ENCODE data around the gene TFB1M. TPM values are rescaled to one million over a fixed set of nuclear protein-coding genes. Genes with fewer than 3 reads are reported as not detected.

The TFB1M gene
- total RNA-seq, 1 donor from 2014 or later, result 31.2 TPM

GRCh38 chr6:155216312-155217046 lies 97.8 kb downstream of the TFB1M start:
- Mint-ChIP-seq H3K4me3 (no peak overlapping the region), H3K4me1 (ENCODE audit: low read depth) (peaks cover 8% of the 10 kb centered on the region), H3K27ac (no peak overlapping the region)

GRCh38 chr6:155215906-155216305 lies 98.4 kb downstream of the TFB1M start:
- Mint-ChIP-seq H3K9me3 (no peaks in the 10 kb centered on the region), H3K27ac (peak overlapping the region; percentile 34), H3K36me3 (ENCODE audit: low read depth) (peaks cover 26% of the 10 kb centered on the region), H3K27me3 (ENCODE audit: insufficient read depth) (no peaks in the 10 kb centered on the region), H3K4me3 (no peak overlapping the region), H3K4me1 (ENCODE audit: low read depth) (peaks cover 8% of the 10 kb centered on the region)
- DNase-seq (ENCODE audit: low spot score), result no peak
- intact Hi-C loops (cut with micrococcal nuclease), result no loop called here

More at GRCh38 chr6:155216312-155217046, 97.8 kb downstream of the TFB1M start:
- no peak for DNase-seq (ENCODE audit: low spot score)
- H3K27me3 Mint-ChIP-seq (ENCODE audit: insufficient read depth), result no peaks in the 10 kb centered on the region
- no peaks in the 10 kb centered on the region for H3K9me3 Mint-ChIP-seq
- intact Hi-C loops (cut with micrococcal nuclease), result no loop called here
- peaks cover 23% of the 10 kb centered on the region for H3K36me3 Mint-ChIP-seq (ENCODE audit: low read depth)

DNA sequence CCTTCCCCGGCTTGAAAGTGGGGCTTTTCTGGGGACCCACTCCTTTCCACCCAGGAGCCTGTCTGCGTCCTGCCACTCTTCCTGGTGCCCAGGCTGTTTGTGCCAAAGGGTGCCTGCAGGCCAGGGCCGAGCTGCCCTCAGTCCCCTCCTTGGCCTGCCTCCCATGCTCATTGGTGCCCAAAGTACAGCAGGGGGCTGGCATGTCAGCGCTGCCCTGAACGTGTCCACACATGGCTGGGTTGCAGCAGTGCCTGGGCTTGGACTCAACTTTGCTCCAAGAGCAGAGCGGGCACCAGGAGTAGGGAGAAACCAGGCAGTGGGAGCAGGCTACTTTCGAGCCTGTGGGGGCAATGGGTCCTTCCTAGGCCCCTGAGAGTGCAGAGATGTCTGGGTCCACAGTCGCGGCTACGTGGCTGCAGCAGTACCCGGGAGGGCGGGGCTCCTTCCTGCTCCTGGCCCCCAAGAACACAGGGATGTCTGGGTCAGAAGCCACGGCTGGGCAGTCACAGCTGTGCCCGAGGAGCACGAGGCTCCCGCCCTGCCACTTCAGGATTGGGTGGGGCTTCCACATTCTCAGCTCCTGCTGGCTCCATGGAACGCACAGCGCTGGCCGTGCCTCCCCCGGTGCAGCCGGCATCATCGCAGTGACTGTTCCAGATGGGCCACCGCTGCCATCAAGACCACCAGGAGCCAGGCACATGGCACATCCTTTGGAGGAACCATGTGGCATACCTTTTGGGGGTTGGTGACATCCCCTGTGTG lies 100.5 kb downstream of the TFB1M start:
- Mint-ChIP-seq H3K9me3 (no peaks in the 10 kb centered on the region), H3K27ac (no peak overlapping the region), H3K4me1 (ENCODE audit: low read depth) (peaks cover 8% of the 10 kb centered on the region), H3K4me3 (no peak overlapping the region), H3K36me3 (ENCODE audit: low read depth) (peaks cover 25% of the 10 kb centered on the region), H3K27me3 (ENCODE audit: insufficient read depth) (no peaks in the 10 kb centered on the region)
- intact Hi-C loops (cut with micrococcal nuclease), result no loop called here
- no peak for DNase-seq (ENCODE audit: low spot score)

GRCh38 chr6:155212616-155213380 lies 101.5 kb downstream of the TFB1M start:
- H3K36me3 Mint-ChIP-seq (ENCODE audit: low read depth), result peaks cover 25% of the 10 kb centered on the region
- no peak for DNase-seq (ENCODE audit: low spot score)
- H3K4me3 Mint-ChIP-seq, result no peak overlapping the region
- H3K4me1 Mint-ChIP-seq (ENCODE audit: low read depth), result peaks cover 8% of the 10 kb centered on the region
- no peaks in the 10 kb centered on the region for H3K9me3 Mint-ChIP-seq
- H3K27ac Mint-ChIP-seq, result no peak overlapping the region
- intact Hi-C loops (cut with micrococcal nuclease), result no loop called here
- no peaks in the 10 kb centered on the region for H3K27me3 Mint-ChIP-seq (ENCODE audit: insufficient read depth)

GRCh38 chr6:155212106-155212505 lies 102.2 kb downstream of the TFB1M start:
- Mint-ChIP-seq H3K27ac (no peak overlapping the region), H3K27me3 (ENCODE audit: insufficient read depth) (no peaks in the 10 kb centered on the region), H3K4me1 (ENCODE audit: low read depth) (peaks cover 8% of the 10 kb centered on the region), H3K9me3 (no peaks in the 10 kb centered on the region), H3K4me3 (no peak overlapping the region), H3K36me3 (ENCODE audit: low read depth) (peaks cover 25% of the 10 kb centered on the region)
- DNase-seq (ENCODE audit: low spot score), result no peak
- intact Hi-C loops (cut with micrococcal nuclease), result no loop called here

DNA sequence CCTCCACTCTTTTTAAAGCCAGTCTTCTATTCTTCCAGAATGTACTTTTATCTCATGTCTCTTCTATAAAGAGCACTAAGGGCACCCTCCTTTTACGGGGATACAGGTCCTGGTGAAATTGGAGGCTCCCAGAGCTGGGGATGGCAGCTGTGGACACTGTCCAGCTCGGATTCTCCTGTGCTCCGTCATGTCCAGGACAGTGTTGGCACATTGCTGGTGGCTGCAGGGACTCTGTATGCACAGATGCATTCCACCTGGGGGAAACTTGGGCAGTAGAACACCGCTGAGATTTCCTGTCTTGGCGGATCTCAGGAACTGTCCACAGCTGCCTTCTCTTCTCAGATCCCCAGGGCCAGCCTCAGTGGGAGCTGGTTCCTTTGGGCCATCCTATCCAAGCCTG lies 107.1 kb downstream of the TFB1M start:
- Mint-ChIP-seq H3K4me3 (no peak overlapping the region), H3K36me3 (ENCODE audit: low read depth) (peaks cover 16% of the 10 kb centered on the region), H3K4me1 (ENCODE audit: low read depth) (no peaks in the 10 kb centered on the region), H3K9me3 (no peaks in the 10 kb centered on the region), H3K27ac (no peak overlapping the region), H3K27me3 (ENCODE audit: insufficient read depth) (no peaks in the 10 kb centered on the region)
- intact Hi-C loops (cut with micrococcal nuclease), result no loop called here
- DNase-seq (ENCODE audit: low spot score), result no peak

Other genes with a start within 250 kb of the TFB1M start
- 0.29 TPM in 1 of 2 replicates, not detected in the other for gene CLDN20, start 50.5 kb downstream of the TFB1M start, total RNA-seq
- gene NOX3, start 141.4 kb upstream of the TFB1M start, total RNA-seq, result not detected in 2 replicates